ENCODE results near the gene ARHGAP29.

DNA sequence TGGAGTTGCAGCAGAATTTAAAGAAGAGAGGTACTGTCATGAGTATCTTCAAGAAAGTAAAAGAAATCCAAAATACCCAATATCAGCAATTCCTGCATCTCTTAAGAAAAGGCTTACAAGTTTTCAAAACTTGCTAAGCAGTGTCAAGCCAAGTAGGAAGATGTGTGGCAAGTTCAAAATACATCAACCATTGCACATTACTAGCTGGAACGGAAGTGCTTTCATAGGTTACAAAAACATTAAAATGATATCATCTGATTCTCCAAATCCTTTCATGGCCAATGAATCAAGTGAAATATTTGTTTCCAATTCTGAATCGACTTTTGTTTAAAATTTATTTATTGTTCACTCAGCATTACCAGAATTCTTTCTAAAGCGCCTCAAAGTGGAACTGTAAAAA, 110.7 kb downstream of the ARHGAP29 start:
- TF ChIP-seq, protein P1, sequence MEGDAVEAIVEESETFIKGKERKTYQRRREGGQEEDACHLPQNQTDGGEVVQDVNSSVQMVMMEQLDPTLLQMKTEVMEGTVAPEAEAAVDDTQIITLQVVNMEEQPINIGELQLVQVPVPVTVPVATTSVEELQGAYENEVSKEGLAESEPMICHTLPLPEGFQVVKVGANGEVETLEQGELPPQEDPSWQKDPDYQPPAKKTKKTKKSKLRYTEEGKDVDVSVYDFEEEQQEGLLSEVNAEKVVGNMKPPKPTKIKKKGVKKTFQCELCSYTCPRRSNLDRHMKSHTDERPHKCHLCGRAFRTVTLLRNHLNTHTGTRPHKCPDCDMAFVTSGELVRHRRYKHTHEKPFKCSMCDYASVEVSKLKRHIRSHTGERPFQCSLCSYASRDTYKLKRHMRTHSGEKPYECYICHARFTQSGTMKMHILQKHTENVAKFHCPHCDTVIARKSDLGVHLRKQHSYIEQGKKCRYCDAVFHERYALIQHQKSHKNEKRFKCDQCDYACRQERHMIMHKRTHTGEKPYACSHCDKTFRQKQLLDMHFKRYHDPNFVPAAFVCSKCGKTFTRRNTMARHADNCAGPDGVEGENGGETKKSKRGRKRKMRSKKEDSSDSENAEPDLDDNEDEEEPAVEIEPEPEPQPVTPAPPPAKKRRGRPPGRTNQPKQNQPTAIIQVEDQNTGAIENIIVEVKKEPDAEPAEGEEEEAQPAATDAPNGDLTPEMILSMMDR (IDR thresholded peaks at IDR 0.05), result no peak
- no peak for TF ChIP-seq POLR2AphosphoS5 (IDR thresholded peaks at IDR 0.05)
